ENCODE measurements around the gene MGLL.

GRCh38 chr3:127665586-127665985, 156.7 kb downstream of the MGLL start:
- TF ChIP-seq, protein P1, sequence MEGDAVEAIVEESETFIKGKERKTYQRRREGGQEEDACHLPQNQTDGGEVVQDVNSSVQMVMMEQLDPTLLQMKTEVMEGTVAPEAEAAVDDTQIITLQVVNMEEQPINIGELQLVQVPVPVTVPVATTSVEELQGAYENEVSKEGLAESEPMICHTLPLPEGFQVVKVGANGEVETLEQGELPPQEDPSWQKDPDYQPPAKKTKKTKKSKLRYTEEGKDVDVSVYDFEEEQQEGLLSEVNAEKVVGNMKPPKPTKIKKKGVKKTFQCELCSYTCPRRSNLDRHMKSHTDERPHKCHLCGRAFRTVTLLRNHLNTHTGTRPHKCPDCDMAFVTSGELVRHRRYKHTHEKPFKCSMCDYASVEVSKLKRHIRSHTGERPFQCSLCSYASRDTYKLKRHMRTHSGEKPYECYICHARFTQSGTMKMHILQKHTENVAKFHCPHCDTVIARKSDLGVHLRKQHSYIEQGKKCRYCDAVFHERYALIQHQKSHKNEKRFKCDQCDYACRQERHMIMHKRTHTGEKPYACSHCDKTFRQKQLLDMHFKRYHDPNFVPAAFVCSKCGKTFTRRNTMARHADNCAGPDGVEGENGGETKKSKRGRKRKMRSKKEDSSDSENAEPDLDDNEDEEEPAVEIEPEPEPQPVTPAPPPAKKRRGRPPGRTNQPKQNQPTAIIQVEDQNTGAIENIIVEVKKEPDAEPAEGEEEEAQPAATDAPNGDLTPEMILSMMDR (IDR thresholded peaks at IDR 0.05): no peak
- TF ChIP-seq POLR2AphosphoS5 (IDR thresholded peaks at IDR 0.05): no peak
- TF ChIP-seq EP300 (IDR thresholded peaks at IDR 0.05): no peak
